A549 (cell line): ENCODE measurements around the gene RBM14. TPM values are rescaled to one million over a fixed set of nuclear protein-coding genes. Genes with fewer than 3 reads are reported as not detected.
A peak's percentile ranks its signal among the peaks of the same experiment; 100 is the strongest.

Experiments used
- ATAC-seq, 2 experiments: fragments of 200-7000 bp in 1 of 2; fragments of >200 bp in 1 of 2; cut with Nextera tagmentation in 1 of 2; cut with Tn5 transposase in 1 of 2; 3 replicates each; pipeline versions ENCODE4 v1.8.0 to v1.9.1; 2018 to 2020; ENCODE audit warnings: mild to moderate bottlenecking in 1 of 2, moderate library complexity in 1 of 2
- CTCF ChIA-PET: fragments of 300-600 bp; sonication (Branson Sonifier 250); formaldehyde crosslinking; extraction: SDS; loops from one replicate; lab custom pipeline; 2021; ENCODE audit warnings: antibody characterized with exemption, inconsistent platforms; lab: Yijun Ruan, JAX
- POLR2A ChIA-PET: fragments of 350-600 bp; formaldehyde crosslinking; extraction: SDS; loops from one replicate; lab custom pipeline; 2021; ENCODE audit warnings: antibody characterized with exemption, inconsistent platforms; lab: Yijun Ruan, JAX
- DNase-seq, 2 experiments: peaks; one replicate each; pipeline versions ENCODE4 v3.0.0 to v3.0.0-alpha.2; 2011 to 2016; ENCODE audit warnings: low read depth in 1 of 2, low spot score in 1 of 2
- FAIRE-seq: peaks from 2 replicates; lab custom pipeline; 2011; peaks lifted over from hg19 to GRCh38; lab: Jason Lieb, UNC
- H3K27ac ChIP-seq, 2 experiments: fragments of >200 bp; sonication (Bioruptor Twin); formaldehyde crosslinking; 3 replicates each; pipeline ENCODE4 v1.5.1; 2016 to 2017
- H3K4me1 ChIP-seq: fragments of >200 bp; sonication (Bioruptor Twin); formaldehyde crosslinking; 3 replicates; pipeline ENCODE4 v1.6.1; 2016
- H3K4me2 ChIP-seq: fragments of >200 bp; sonication (Bioruptor Twin); formaldehyde crosslinking; 3 replicates; pipeline ENCODE4 v1.6.1; 2016
- H3K4me3 ChIP-seq: fragments of >200 bp; sonication (Bioruptor Twin); formaldehyde crosslinking; 3 replicates; pipeline ENCODE4 v1.5.1; 2016
- H3K9me3 ChIP-seq: fragments of >200 bp; sonication (Bioruptor Twin); formaldehyde crosslinking; 3 replicates; pipeline ENCODE4 v1.6.1; 2016
- BHLHE40 ChIP-seq: IDR thresholded peaks from 2 replicates; pipeline ENCODE4 v1.6.1; 2012; ENCODE audit warnings: low read depth, low read length, inconsistent platforms
- CBX8 ChIP-seq: fragments of 200-600 bp; sonication (generic); IDR thresholded peaks from 2 replicates; pipeline ENCODE4 v1.6.1; 2016
- EHF ChIP-seq: fragments of 250-450 bp; sonication (Bioruptor Pico); IDR thresholded peaks from 2 replicates; pipeline ENCODE4 v1.5.0; 2020; ENCODE audit warnings: mild to moderate bottlenecking
- EHMT2 ChIP-seq: fragments of 200-600 bp; sonication (generic); IDR thresholded peaks from 2 replicates; pipeline ENCODE4 v1.6.1; 2016; ENCODE audit warnings: antibody characterized with exemption, low read depth, mild to moderate bottlenecking, moderate library complexity
- FOSB ChIP-seq: fragments of 250-450 bp; sonication (Bioruptor Pico); IDR thresholded peaks from 2 replicates; pipeline ENCODE4 v1.5.0; 2020; ENCODE audit warnings: mild to moderate bottlenecking, moderate library complexity
- FOSL2 ChIP-seq, 2 experiments: fragments of 450-650 bp in 1 of 2; fragments of >200 bp in 1 of 2; sonication (Bioruptor Twin) in 1 of 2; formaldehyde crosslinking; IDR thresholded peaks; 2 replicates each; pipeline versions ENCODE4 v1.5.0 to v1.6.1; 2016 to 2020; ENCODE audit warnings: mild to moderate bottlenecking in 1 of 2, moderate library complexity in 1 of 2
- FOXS1 ChIP-seq: fragments of 250-450 bp; sonication (Bioruptor Pico); IDR thresholded peaks from 2 replicates; pipeline ENCODE4 v1.5.0; 2020; ENCODE audit warnings: mild to moderate bottlenecking, moderate library complexity
- HDAC2 ChIP-seq: fragments of 200-600 bp; sonication (generic); IDR thresholded peaks from 2 replicates; pipeline ENCODE4 v1.6.1; 2016
- HEYL ChIP-seq: fragments of 250-450 bp; sonication (Bioruptor Pico); IDR thresholded peaks from 2 replicates; pipeline ENCODE4 v1.8.0; 2021; ENCODE audit warnings: mild to moderate bottlenecking, moderate library complexity
- HOXB13 ChIP-seq: fragments of 250-450 bp; sonication (Bioruptor Pico); IDR thresholded peaks from 2 replicates; pipeline ENCODE4 v1.5.0; 2020; ENCODE audit warnings: low read depth, mild to moderate bottlenecking, moderate library complexity
- HOXB5 ChIP-seq: fragments of 250-450 bp; sonication (Bioruptor Pico); IDR thresholded peaks from 2 replicates; pipeline ENCODE4 v1.5.0; 2020; ENCODE audit warnings: mild to moderate bottlenecking, moderate library complexity
- JUN ChIP-seq, 2 experiments: fragments of >200 bp; sonication (Bioruptor Twin); formaldehyde crosslinking; IDR thresholded peaks; 2 replicates in 1 of 2; 3 replicates in 1 of 2; pipeline ENCODE4 v1.6.1; 2016 to 2017
- JUNB ChIP-seq: fragments of >200 bp; sonication (Bioruptor Twin); formaldehyde crosslinking; IDR thresholded peaks from 2 replicates; pipeline ENCODE4 v1.6.1; 2016
- KDM1A ChIP-seq: fragments of 200-600 bp; sonication (generic); IDR thresholded peaks from 2 replicates; pipeline ENCODE4 v1.6.1; 2016; ENCODE audit warnings: low read depth, mild to moderate bottlenecking
- KDM5A ChIP-seq: fragments of 200-600 bp; sonication (generic); IDR thresholded peaks from 2 replicates; pipeline ENCODE4 v1.6.1; 2016; ENCODE audit warnings: antibody characterized with exemption, mild to moderate bottlenecking
- NFE2L2 ChIP-seq: fragments of 150-350 bp; conservative IDR thresholded peaks from 2 replicates; pipeline ENCODE4 v1.6.1; 2014; ENCODE audit warnings: low read length
- POLR2A ChIP-seq: IDR thresholded peaks from 2 replicates; pipeline ENCODE4 v1.6.1; 2012; ENCODE audit warnings: mild to moderate bottlenecking, low read length
- RCOR1 ChIP-seq: fragments of 150-350 bp; IDR thresholded peaks from 2 replicates; pipeline ENCODE4 v1.6.1; 2014; ENCODE audit warnings: antibody characterized with exemption, low read length, low read depth
- RFX5 ChIP-seq: fragments of 450-650 bp; IDR thresholded peaks from 2 replicates; pipeline ENCODE4 v1.7.1; 2014; ENCODE audit warnings: antibody characterized with exemption, mild to moderate bottlenecking, moderate library complexity
- RNF2 ChIP-seq: fragments of 200-600 bp; sonication (generic); IDR thresholded peaks from 2 replicates; pipeline ENCODE4 v1.6.1; 2016; ENCODE audit warnings: low read depth, mild to moderate bottlenecking, antibody characterized with exemption, moderate library complexity, borderline replicate concordance
- SMC3 ChIP-seq: fragments of >200 bp; sonication (Bioruptor Twin); formaldehyde crosslinking; IDR thresholded peaks from 3 replicates; pipeline ENCODE4 v1.6.1; 2018; ENCODE audit warnings: inconsistent platforms
- SREBF2 ChIP-seq: fragments of 450-650 bp; IDR thresholded peaks from 2 replicates; pipeline ENCODE4 v1.6.1; 2014; ENCODE audit warnings: mild to moderate bottlenecking, moderate library complexity
- TFCP2L1 ChIP-seq: fragments of 250-450 bp; sonication (Bioruptor Pico); IDR thresholded peaks from 2 replicates; pipeline ENCODE4 v1.5.0; 2021; ENCODE audit warnings: mild to moderate bottlenecking
- TP53 ChIP-seq: fragments of 250-450 bp; sonication (Bioruptor Pico); IDR thresholded peaks from 2 replicates; pipeline ENCODE4 v1.5.0; 2021; ENCODE audit warnings: mild to moderate bottlenecking, moderate library complexity
- ZNF302 ChIP-seq: fragments of 250-450 bp; sonication (Bioruptor Pico); IDR thresholded peaks from 2 replicates; pipeline ENCODE4 v1.9.0; 2021; ENCODE audit warnings: inconsistent platforms, mild to moderate bottlenecking, moderate library complexity
- WGBS: methylation state at CpG from one replicate; pipeline ENCODE4 v1.1.6; 2017; ENCODE audit errors: missing lambda C conversion rate; 5-methylcytosine and 5-hydroxymethylcytosine counted together
- polyA plus RNA-seq, 4 experiments: library from polyadenylated mRNA; depleted of rRNA in 3 of 4; stranded (reverse); fragments of >200 nt; fragmentation: RNase III in 1 of 4; extraction: RNeasy Plus Mini Kit Qiagen cat#74134 plus additional on column Dnase treatment in 1 of 4; gene quantifications; 2 replicates in 3 of 4; 3 replicates in 1 of 4; pipeline ENCODE4 v1.2.3, GENCODE V29; 2011 to 2017
- TF ChIP-seq, protein P1 (sequence below): fragments of >200 bp; sonication (Bioruptor Twin); formaldehyde crosslinking; IDR thresholded peaks from 3 replicates; pipeline ENCODE4 v1.5.1; 2016
- TF ChIP-seq, protein P2 (sequence below): IDR thresholded peaks from 2 replicates; pipeline ENCODE4 v1.6.1; 2012
- TF ChIP-seq, protein P3 (sequence below): IDR thresholded peaks from 2 replicates; pipeline ENCODE4 v1.6.1; 2012; ENCODE audit warnings: low read depth, borderline replicate concordance
- TF ChIP-seq, protein P4 (sequence below): fragments of 250-450 bp; sonication (Bioruptor Pico); IDR thresholded peaks from 2 replicates; pipeline ENCODE4 v1.5.0; 2020; ENCODE audit warnings: low read depth, mild to moderate bottlenecking, moderate library complexity

Gene RBM14
- polyA plus RNA-seq, 2 of the 4 experiments (the other 2 are of a cell fraction): 33.0 to 103 TPM

DNA sequence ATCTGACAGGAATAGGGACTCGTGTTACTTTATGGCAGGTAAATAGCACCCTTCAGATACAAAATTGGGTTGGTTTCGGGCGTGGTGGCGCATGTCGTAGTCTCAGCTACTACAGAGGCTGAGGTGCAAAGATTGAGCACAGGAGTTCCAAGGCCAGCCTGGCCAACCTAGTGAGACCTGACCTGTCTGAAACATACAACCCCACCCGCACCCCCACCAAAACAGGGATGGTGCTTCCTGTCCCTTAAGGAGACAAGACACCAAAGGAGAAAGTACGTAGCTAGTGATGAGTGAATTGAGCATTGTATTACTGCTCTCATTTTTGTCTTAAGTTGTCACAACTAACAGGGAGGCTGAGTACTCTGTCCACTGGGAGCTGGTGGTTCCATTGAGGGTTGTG is 36.2 kb downstream of the RBM14 start (continued):
- TF ChIP-seq, protein P1, sequence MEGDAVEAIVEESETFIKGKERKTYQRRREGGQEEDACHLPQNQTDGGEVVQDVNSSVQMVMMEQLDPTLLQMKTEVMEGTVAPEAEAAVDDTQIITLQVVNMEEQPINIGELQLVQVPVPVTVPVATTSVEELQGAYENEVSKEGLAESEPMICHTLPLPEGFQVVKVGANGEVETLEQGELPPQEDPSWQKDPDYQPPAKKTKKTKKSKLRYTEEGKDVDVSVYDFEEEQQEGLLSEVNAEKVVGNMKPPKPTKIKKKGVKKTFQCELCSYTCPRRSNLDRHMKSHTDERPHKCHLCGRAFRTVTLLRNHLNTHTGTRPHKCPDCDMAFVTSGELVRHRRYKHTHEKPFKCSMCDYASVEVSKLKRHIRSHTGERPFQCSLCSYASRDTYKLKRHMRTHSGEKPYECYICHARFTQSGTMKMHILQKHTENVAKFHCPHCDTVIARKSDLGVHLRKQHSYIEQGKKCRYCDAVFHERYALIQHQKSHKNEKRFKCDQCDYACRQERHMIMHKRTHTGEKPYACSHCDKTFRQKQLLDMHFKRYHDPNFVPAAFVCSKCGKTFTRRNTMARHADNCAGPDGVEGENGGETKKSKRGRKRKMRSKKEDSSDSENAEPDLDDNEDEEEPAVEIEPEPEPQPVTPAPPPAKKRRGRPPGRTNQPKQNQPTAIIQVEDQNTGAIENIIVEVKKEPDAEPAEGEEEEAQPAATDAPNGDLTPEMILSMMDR: no peak
- TF ChIP-seq JUN (IDR thresholded peaks at IDR 0.05) (no peak), EHMT2 (no peak), ZNF302 (CRISPR knock-in tag) (no peak), HDAC2 (no peak), NFE2L2 (no peak)

DNA sequence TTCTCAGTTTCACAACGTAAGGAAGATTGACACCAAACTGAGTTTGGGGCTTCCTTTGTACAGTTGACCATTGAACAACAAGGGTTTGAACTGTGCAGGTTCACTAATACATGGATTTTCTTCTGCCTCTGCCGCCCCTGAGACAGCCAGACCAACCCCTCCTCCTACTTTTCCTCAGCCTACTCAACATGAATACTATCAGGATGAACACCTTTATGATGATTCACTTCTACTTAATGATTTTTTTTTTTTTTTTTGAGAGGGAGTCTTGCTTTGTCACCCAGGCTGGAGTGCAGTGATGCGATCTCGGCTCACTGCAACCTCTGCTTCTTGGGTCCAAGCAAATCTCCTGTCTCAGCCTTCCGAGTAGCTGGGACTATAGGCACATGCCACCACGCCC is 36.7 kb downstream of the RBM14 start:
- no peak for FAIRE-seq
- H3K4me1 ChIP-seq: no peaks in the 10 kb centered on the region
- H3K4me2 ChIP-seq: no peak overlapping the region
- peak; percentile 9 to 20; a peak in 1 of 6 replicates for ATAC-seq
- no peak for DNase-seq
- ChIA-PET CTCF (interaction anchor here (0.6 to 1.3 kb wide), 7 partner anchors 8 to 246 kb away, joined by 3 read pairs; partner anchors contain the start of genes CCDC87 and CCS), POLR2A (interaction anchor here (2.6 kb wide), 1 partner anchor 15 kb away, joined by 9 read pairs; the partner anchor contains the start of gene RBM4)
- TF ChIP-seq FOSL2 (IDR thresholded peaks at IDR 0.05) (no peak), FOSL2 (CRISPR knock-in tag; IDR thresholded peaks at IDR 0.05) (no peak), EHF (CRISPR knock-in tag) (no peak), SREBF2 (no peak), TFCP2L1 (no peak), FOXS1 (CRISPR knock-in tag) (no peak), RCOR1 (no peak), TP53 (CRISPR knock-in tag) (no peak), RNF2 (no peak), KDM5A (no peak), CBX8 (no peak), HOXB5 (CRISPR knock-in tag) (no peak), FOSB (CRISPR knock-in tag) (no peak), KDM1A (no peak)
- TF ChIP-seq, protein P1: no peak
- no peaks in the 10 kb centered on the region for H3K9me3 ChIP-seq
- H3K27ac ChIP-seq: no peak overlapping the region
- 91% methylated on average over 6 of the region's 6 CpGs for WGBS
- no peak overlapping the region for H3K4me3 ChIP-seq

DNA sequence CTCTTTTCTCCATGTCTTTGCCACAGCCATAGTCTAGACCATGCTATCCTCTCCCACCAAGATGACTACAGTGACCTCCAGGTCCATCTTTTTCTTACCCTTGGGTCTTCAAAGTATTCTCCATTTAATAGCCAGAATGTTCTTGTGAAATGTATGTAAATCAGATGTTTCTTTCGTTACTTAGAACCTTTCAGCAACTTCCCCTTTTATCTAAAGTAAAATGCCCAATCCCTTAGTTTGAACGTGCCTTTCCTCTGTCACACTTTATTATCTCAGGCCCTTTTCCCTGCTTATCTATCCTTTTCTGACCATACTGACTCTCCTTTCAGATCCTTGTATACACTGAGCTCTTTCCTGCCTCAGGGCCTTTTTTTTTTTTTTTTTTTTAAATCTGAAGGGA is 43.3 kb downstream of the RBM14 start:
- FAIRE-seq (no peak), DNase-seq (no peak), ATAC-seq (no peak)
- Histone ChIP-seq H3K4me1 (no peaks in the 10 kb centered on the region), H3K4me3 (no peak overlapping the region), H3K9me3 (no peaks in the 10 kb centered on the region), H3K4me2 (no peak overlapping the region), H3K27ac (no peak overlapping the region)
- ChIA-PET POLR2A (interaction anchor here (0.6 to 1.9 kb wide), 3 partner anchors 10 to 22 kb away, joined by 3 to 9 read pairs (median 3); partner anchors contain the start of gene RBM4B), CTCF (interaction anchor here (0.7 to 1.8 kb wide), 4 partner anchors 9 to 296 kb away, joined by 3 to 11 read pairs (median 6); no protein-coding TSS in a partner anchor)
- TF ChIP-seq, protein P2, sequence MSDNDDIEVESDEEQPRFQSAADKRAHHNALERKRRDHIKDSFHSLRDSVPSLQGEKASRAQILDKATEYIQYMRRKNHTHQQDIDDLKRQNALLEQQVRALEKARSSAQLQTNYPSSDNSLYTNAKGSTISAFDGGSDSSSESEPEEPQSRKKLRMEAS: no peak
- TF ChIP-seq, protein P3, sequence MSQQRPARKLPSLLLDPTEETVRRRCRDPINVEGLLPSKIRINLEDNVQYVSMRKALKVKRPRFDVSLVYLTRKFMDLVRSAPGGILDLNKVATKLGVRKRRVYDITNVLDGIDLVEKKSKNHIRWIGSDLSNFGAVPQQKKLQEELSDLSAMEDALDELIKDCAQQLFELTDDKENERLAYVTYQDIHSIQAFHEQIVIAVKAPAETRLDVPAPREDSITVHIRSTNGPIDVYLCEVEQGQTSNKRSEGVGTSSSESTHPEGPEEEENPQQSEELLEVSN: no peak
- TF ChIP-seq HEYL (no peak), ZNF302 (CRISPR knock-in tag) (no peak), POLR2A (no peak), SMC3 (no peak), CBX8 (no peak), RFX5 (no peak), RNF2 (no peak), BHLHE40 (no peak), HOXB13 (no peak), JUNB (no peak), FOXS1 (CRISPR knock-in tag) (no peak), JUN (IDR thresholded peaks at IDR 0.05) (no peak)
- TF ChIP-seq, protein P4, sequence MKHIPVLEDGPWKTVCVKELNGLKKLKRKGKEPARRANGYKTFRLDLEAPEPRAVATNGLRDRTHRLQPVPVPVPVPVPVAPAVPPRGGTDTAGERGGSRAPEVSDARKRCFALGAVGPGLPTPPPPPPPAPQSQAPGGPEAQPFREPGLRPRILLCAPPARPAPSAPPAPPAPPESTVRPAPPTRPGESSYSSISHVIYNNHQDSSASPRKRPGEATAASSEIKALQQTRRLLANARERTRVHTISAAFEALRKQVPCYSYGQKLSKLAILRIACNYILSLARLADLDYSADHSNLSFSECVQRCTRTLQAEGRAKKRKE (CRISPR knock-in tag): no peak
- WGBS: 78% methylated on average over 2 of the region's 2 CpGs
